MM.1S (cell line): ENCODE results near the gene KIF25.

Experiments used
- DNase-seq: peaks from one replicate; pipeline ENCODE4 v3.0.0-alpha.2; 2015
- H2AFZ ChIP-seq: fragments of 300-600 bp; sonication (generic); 2 replicates; pipeline ENCODE4 v1.6.0; 2016; ENCODE audit warnings: antibody characterized with exemption, low read length
- H3F3A ChIP-seq: fragments of 300-600 bp; sonication (generic); 2 replicates; pipeline ENCODE4 v1.6.1; 2016; ENCODE audit warnings: mild to moderate bottlenecking, antibody characterized with exemption, low read length, moderate library complexity, mixed read lengths; ENCODE audit not compliant: insufficient read depth
- H3K27ac ChIP-seq: fragments of 300-600 bp; sonication (generic); 2 replicates; pipeline ENCODE4 v1.5.1; 2016; ENCODE audit warnings: mild to moderate bottlenecking, low read length
- H3K27me3 ChIP-seq: fragments of 300-600 bp; sonication (generic); replicated peaks from 2 replicates; pipeline ENCODE4 v1.6.0; 2016; ENCODE audit warnings: low read length; ENCODE audit not compliant: insufficient read depth
- H3K36me3 ChIP-seq: fragments of 300-600 bp; sonication (generic); replicated peaks from 2 replicates; pipeline ENCODE4 v1.6.1; 2016; ENCODE audit warnings: mild to moderate bottlenecking, low read length, mixed read lengths; ENCODE audit not compliant: insufficient read depth
- H3K4me1 ChIP-seq: fragments of 300-600 bp; sonication (generic); 2 replicates; pipeline ENCODE4 v1.6.1; 2016; ENCODE audit warnings: low read length, mixed read lengths
- H3K4me2 ChIP-seq: fragments of 300-600 bp; sonication (generic); 2 replicates; pipeline ENCODE4 v1.6.0; 2016; ENCODE audit warnings: low read depth, low read length
- H3K4me3 ChIP-seq: fragments of 300-600 bp; sonication (generic); 2 replicates; pipeline ENCODE4 v1.5.1; 2016; ENCODE audit warnings: low read length, mixed read lengths
- H3K79me2 ChIP-seq: fragments of 300-600 bp; sonication (generic); 2 replicates; pipeline ENCODE4 v1.6.1; 2016; ENCODE audit warnings: mixed run types, low read length, mixed read lengths
- H3K9ac ChIP-seq: fragments of 300-600 bp; sonication (generic); 2 replicates; pipeline ENCODE4 v1.6.1; 2016; ENCODE audit warnings: low read length, mixed read lengths
- H3K9me2 ChIP-seq: fragments of 300-600 bp; sonication (generic); replicated peaks from 2 replicates; pipeline ENCODE4 v1.6.1; 2016; ENCODE audit warnings: mild to moderate bottlenecking, low read length, mixed read lengths; ENCODE audit not compliant: insufficient read depth
- H3K9me3 ChIP-seq: fragments of 300-600 bp; sonication (generic); replicated peaks from 2 replicates; pipeline ENCODE4 v1.6.1; 2016; ENCODE audit warnings: mild to moderate bottlenecking, low read length, mixed read lengths; ENCODE audit not compliant: insufficient read depth
- H4K20me1 ChIP-seq: fragments of 300-600 bp; sonication (generic); 2 replicates; pipeline ENCODE4 v1.6.1; 2016; ENCODE audit warnings: mild to moderate bottlenecking, low read length, moderate library complexity, mixed read lengths; ENCODE audit not compliant: insufficient read depth
- CTCF ChIP-seq: fragments of 300-600 bp; sonication (generic); IDR thresholded peaks from 2 replicates; pipeline ENCODE4 v1.5.1; 2016; ENCODE audit warnings: antibody characterized with exemption, low read length, mixed read lengths
- EZH2 ChIP-seq: fragments of 300-600 bp; sonication (generic); optimal IDR thresholded peaks from 2 replicates; pipeline ENCODE3; 2017; ENCODE audit warnings: low read depth, mild to moderate bottlenecking, antibody characterized with exemption, low read length, mixed read lengths
- EZH2phosphoT487 ChIP-seq: fragments of 300-600 bp; sonication (generic); IDR thresholded peaks from 2 replicates; pipeline ENCODE4 v1.6.1; 2018; ENCODE audit warnings: antibody characterized with exemption, low read length

KIF25 gene

DNA sequence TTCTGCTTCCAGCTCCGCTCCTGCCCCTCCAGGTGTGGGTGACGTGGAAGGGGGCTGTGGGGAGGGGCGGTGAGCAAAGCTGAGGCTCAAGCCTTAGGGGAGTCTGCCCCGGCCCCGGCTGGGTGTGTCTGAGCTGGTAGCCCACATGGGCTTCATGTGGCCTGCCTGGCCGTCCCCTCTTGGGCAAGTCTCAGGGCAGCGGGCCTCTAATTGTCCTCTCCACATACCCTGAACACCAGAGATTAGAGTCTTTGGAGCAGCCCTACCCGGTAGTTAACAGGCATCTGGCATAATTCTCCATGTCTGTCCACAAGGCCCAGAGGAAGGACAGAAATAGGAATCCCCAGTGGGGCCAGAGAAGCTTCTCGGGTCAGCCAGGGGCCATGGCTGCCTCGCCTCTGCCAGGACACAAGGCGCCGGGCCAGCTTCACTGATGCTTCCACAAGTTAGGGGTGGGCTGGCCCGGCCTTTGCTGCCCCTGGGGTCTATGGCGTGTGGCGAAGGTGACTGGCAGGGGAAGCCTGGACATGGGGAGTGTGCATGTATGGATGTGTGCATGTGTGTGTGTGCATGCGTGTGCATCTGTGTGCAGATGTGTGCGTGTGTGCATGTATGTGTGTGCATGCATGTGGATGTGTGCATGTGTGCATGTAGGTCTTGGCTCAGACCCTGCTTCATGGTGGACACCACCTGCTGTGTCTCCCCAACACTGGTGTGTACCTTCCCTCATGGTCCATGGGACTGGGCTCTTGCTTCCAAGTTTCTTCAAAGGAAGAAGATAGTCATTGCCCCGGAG, 57.5 kb downstream of the KIF25 start:
- H3K4me1 ChIP-seq: no peaks in the 10 kb centered on the region
- no peaks in the 10 kb centered on the region for H3K36me3 ChIP-seq
- H3F3A ChIP-seq: no peaks in the 10 kb centered on the region
- DNase-seq: no peak
- H3K9me2 ChIP-seq: no peaks in the 10 kb centered on the region
- H3K4me3 ChIP-seq: no peak overlapping the region
- no peak overlapping the region for H3K4me2 ChIP-seq
- TF ChIP-seq CTCF (no peak), EZH2phosphoT487 (no peak), EZH2 (no peak)
- H2AFZ ChIP-seq: no peak overlapping the region
- H4K20me1 ChIP-seq: no peaks in the 10 kb centered on the region
- no peaks in the 10 kb centered on the region; the same call in 1 of the 2 replicates for H3K27me3 ChIP-seq
- H3K79me2 ChIP-seq: no peaks in the 10 kb centered on the region
- H3K9ac ChIP-seq: no peak overlapping the region
- no peaks in the 10 kb centered on the region for H3K9me3 ChIP-seq
- no peak overlapping the region for H3K27ac ChIP-seq

DNA sequence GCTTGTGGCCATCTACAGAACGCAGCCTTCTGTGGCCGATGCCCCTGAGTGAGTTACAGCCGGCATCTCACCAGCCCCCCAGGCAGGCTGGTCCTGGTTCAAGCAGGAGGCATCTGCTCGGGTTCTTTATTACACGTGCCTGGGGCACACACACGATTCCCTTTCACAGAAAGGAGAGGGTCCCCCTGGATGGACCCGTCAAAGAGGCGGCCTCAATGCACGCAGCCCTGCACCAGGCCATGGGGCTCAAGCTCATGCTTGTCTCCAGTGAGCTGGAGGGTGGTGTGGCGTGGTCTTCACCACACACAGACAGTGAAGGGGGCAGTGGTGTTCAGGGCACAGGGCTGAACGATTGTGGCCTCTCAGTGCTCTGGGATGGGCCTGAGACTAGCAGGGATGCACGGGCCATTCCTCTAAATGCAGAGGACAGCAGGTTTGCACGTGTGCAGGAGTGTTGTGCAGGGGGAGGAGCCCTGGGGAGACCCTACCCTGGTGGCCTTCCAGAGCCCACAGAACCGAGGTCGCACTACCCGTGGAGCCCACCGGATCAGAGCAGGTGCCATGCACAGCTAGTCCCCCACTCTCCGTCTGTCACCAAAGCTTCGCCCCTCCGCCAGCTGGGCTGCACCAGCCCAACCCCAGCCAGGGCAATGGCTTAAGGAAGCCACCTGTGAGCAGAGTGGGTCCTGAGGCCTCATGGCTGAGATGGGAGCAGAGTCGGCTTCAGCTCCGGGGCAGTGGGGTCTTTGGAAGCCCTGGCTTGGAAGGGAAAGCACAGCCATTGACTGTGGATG, 58.4 kb downstream of the KIF25 start:
- Histone ChIP-seq H3K9me3 (no peaks in the 10 kb centered on the region), H3K4me1 (no peaks in the 10 kb centered on the region), H3K79me2 (no peaks in the 10 kb centered on the region), H4K20me1 (no peaks in the 10 kb centered on the region), H3K9me2 (no peaks in the 10 kb centered on the region), H3K36me3 (no peaks in the 10 kb centered on the region), H3K27ac (no peak overlapping the region), H3K4me2 (no peak overlapping the region), H3F3A (no peaks in the 10 kb centered on the region), H3K27me3 (no peaks in the 10 kb centered on the region), H3K4me3 (no peak overlapping the region), H3K9ac (no peak overlapping the region), H2AFZ (no peak overlapping the region)
- no peak for DNase-seq
- no peak for TF ChIP-seq EZH2
- TF ChIP-seq EZH2phosphoT487: no peak
- no peak for TF ChIP-seq CTCF

DNA sequence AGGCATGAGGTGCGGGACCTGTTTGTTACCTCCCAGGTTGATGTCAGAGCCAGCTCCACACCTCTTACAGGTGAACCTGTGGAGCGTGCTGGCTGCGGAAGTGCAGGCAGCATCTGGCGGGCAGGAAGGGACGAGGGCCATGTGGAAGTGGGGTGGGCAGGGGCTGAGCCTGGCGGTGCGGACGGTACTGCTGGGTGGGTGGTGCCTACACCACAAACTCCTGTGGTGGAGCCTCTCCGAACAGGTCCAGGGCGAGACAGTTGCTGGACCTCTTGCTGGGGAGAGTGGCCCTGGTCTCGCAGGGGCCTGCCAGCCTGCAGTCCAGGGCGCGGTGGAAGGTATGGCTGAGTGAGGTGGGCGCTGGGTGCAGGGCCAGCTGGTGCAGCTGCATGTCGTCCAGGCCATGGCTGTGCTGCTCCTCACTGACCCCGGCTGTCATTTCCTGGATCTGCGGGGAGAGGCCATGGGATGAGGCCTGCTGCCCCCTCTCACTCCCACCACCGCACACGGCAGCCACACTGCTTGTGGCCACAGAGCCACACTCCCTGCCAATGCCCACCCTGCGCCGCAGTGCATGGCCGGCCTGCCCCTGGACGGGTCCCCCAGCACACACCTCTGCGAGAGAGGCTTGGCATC, 59.5 kb downstream of the KIF25 start:
- Histone ChIP-seq H3K27me3 (no peaks in the 10 kb centered on the region), H3K79me2 (no peaks in the 10 kb centered on the region), H2AFZ (no peak overlapping the region), H3K9ac (no peak overlapping the region), H4K20me1 (no peaks in the 10 kb centered on the region), H3K4me2 (no peak overlapping the region), H3F3A (no peaks in the 10 kb centered on the region), H3K27ac (no peak overlapping the region), H3K4me3 (no peak overlapping the region), H3K9me2 (no peaks in the 10 kb centered on the region), H3K9me3 (no peaks in the 10 kb centered on the region), H3K4me1 (no peaks in the 10 kb centered on the region), H3K36me3 (no peaks in the 10 kb centered on the region)
- DNase-seq: no peak
- TF ChIP-seq EZH2 (no peak), CTCF (no peak), EZH2phosphoT487 (no peak)
